AG09319 (cell line): ENCODE measurements around the gene FOXI2.

Experiments
- DNase-seq: peaks from one replicate; pipeline ENCODE4 v3.0.0-alpha.2; 2010; ENCODE audit warnings: low read depth; ENCODE audit errors: extremely low read depth
- CTCF ChIP-seq: IDR thresholded peaks from 2 replicates; pipeline ENCODE4 v1.5.1; 2011; ENCODE audit warnings: low read depth, mild to moderate bottlenecking, inconsistent platforms, low read length, moderate library complexity

FOXI2 gene

GRCh38 chr10:127735723-127736221, 1.2 kb upstream of the FOXI2 start:
- no peak for DNase-seq
- TF ChIP-seq CTCF: no peak

- DNase-seq: no peak
- no peak for TF ChIP-seq CTCF
These were observed 617 bp upstream of the FOXI2 start for GRCh38 chr10:127736222-127736914.

- DNase-seq: no peak
- TF ChIP-seq CTCF: no peak
These were observed 852 bp downstream of the FOXI2 start for GRCh38 chr10:127737563-127738511.

- DNase-seq: no peak
These were observed 1.8 kb downstream of the FOXI2 start for GRCh38 chr10:127738512-127739424.

GRCh38 chr10:127739908-127740307, 2.9 kb downstream of the FOXI2 start:
- DNase-seq: no peak
- TF ChIP-seq CTCF: no peak

More at GRCh38 chr10:127738512-127739424, 1.8 kb downstream of the FOXI2 start:
- no peak for TF ChIP-seq CTCF

GRCh38 chr10:127740596-127740995, 3.6 kb downstream of the FOXI2 start:
- no peak for DNase-seq
- TF ChIP-seq CTCF: no peak
